ENCODE results near the gene ZNF627.
"Not testable (repeated sequence)": the region's sequence is repeated elsewhere in the genome, so short reads cannot be mapped to it uniquely, and the experiment has no call there.

ZNF627 gene

GRCh38 chr19:11597202-11598102, at the start of gene ZNF627:
Gene ZNF627 (plus strand): TSS chr19:11597483. CDS start chr19:11597628, 145 bp downstream.
- in situ Hi-C loops (cut with MboI; ENCODE audit: low sequenced_read_pairs): no loop called here

GRCh38 chr19:11547929-11548700, 49.2 kb upstream of the ZNF627 start:
- in situ Hi-C loops (cut with MboI; ENCODE audit: low sequenced_read_pairs): no loop called here

GRCh38 chr19:11549386-11549953, 47.8 kb upstream of the ZNF627 start:
- in situ Hi-C loops (cut with MboI; ENCODE audit: low sequenced_read_pairs): no loop called here

GRCh38 chr19:11550265-11550664, 47.0 kb upstream of the ZNF627 start:
- in situ Hi-C loops (cut with MboI; ENCODE audit: low sequenced_read_pairs): no loop called here

GRCh38 chr19:11551603-11552235, 45.6 kb upstream of the ZNF627 start:
- in situ Hi-C loops (cut with MboI; ENCODE audit: low sequenced_read_pairs): no loop called here

GRCh38 chr19:11552666-11553372, 44.5 kb upstream of the ZNF627 start:
- in situ Hi-C loops (cut with MboI; ENCODE audit: low sequenced_read_pairs): no loop called here

GRCh38 chr19:11554160-11554559, 43.1 kb upstream of the ZNF627 start:
- in situ Hi-C loops (cut with MboI; ENCODE audit: low sequenced_read_pairs): no loop called here

GRCh38 chr19:11555246-11555645, 42.0 kb upstream of the ZNF627 start:
- in situ Hi-C loops (cut with MboI; ENCODE audit: low sequenced_read_pairs): no loop called here

GRCh38 chr19:11556634-11557420, 40.5 kb upstream of the ZNF627 start:
- in situ Hi-C loops (cut with MboI; ENCODE audit: low sequenced_read_pairs): no loop called here

GRCh38 chr19:11558881-11559828, 38.1 kb upstream of the ZNF627 start, which contains the start of gene ELOF1:
Gene ELOF1 (minus strand): TSS chr19:11559230. CDS start chr19:11554347, 4,883 bp downstream.
- in situ Hi-C loops (cut with MboI; ENCODE audit: low sequenced_read_pairs): no loop called here

GRCh38 chr19:11560404-11561051, 36.8 kb upstream of the ZNF627 start:
- in situ Hi-C loops (cut with MboI; ENCODE audit: low sequenced_read_pairs): no loop called here

GRCh38 chr19:11563532-11563931, 33.8 kb upstream of the ZNF627 start:
- in situ Hi-C loops (cut with MboI; ENCODE audit: low sequenced_read_pairs): no loop called here

GRCh38 chr19:11564082-11564807, 33.0 kb upstream of the ZNF627 start:
- in situ Hi-C loops (cut with MboI; ENCODE audit: low sequenced_read_pairs): not testable (repeated sequence)

GRCh38 chr19:11565649-11565980, 31.7 kb upstream of the ZNF627 start:
- in situ Hi-C loops (cut with MboI; ENCODE audit: low sequenced_read_pairs): not testable (repeated sequence)

- in situ Hi-C loops (cut with MboI; ENCODE audit: low sequenced_read_pairs): no loop called here
Measured at GRCh38 chr19:11566164-11566563, 31.1 kb upstream of the ZNF627 start.

GRCh38 chr19:11570039-11570462, 27.2 kb upstream of the ZNF627 start:
- in situ Hi-C loops (cut with MboI; ENCODE audit: low sequenced_read_pairs): no loop called here

GRCh38 chr19:11573354-11573753, 23.9 kb upstream of the ZNF627 start:
- in situ Hi-C loops (cut with MboI; ENCODE audit: low sequenced_read_pairs): not testable (repeated sequence)
